ENCODE data around the gene FILIP1L.

Gene FILIP1L

GRCh38 chr3:99817437-99818240 is 296.7 kb downstream of the FILIP1L start, which contains the start of gene CMSS1:
Gene CMSS1 (plus strand): TSS chr3:99817862.
- Histone ChIP-seq H3K9ac (ENCODE audit: low read length) (peak within 1 kb of the TSS; percentile 60), H3K4me3 (ENCODE audit: insufficient read depth, low read length, poor library complexity, severe bottlenecking) (peak within 1 kb of the TSS; percentile 64), H3K36me3 (ENCODE audit: low read length) (no peaks in the 10 kb centered on the region), H3K27ac (ENCODE audit: low read depth, low read length) (peak within 1 kb of the TSS; percentile 53), H4K20me1 (ENCODE audit: low read depth, low read length) (no peaks in the 10 kb centered on the region), H3K79me2 (ENCODE audit: insufficient read depth, low read length) (peaks cover 33% of the 10 kb centered on the region; the same call in 1 of the 2 replicates), H3F3A (ENCODE audit: insufficient read depth) (no peaks in the 10 kb centered on the region), H3K4me2 (ENCODE audit: low read depth, low read length, poor library complexity, severe bottlenecking) (peak within 1 kb of the TSS; percentile 59), H3K9me2 (replicated peaks; ENCODE audit: insufficient read depth, low read length) (no peaks in the 10 kb centered on the region), H3K27me3 (ENCODE audit: low read length) (no peaks in the 10 kb centered on the region), H3K9me3 (ENCODE audit: insufficient read depth, low read length) (no peaks in the 10 kb centered on the region), H2AFZ (ENCODE audit: low read depth, low read length, severe bottlenecking) (peak within 1 kb of the TSS; percentile 72)
- TF ChIP-seq EZH2phosphoT487 (conservative IDR thresholded peaks at IDR 0.05; ENCODE audit: low read length) (no peak), CTCF (IDR thresholded peaks at IDR 0.05; ENCODE audit: insufficient read depth, low read length, poor library complexity, severe bottlenecking) (no peak)

- Histone ChIP-seq H3K9me2 (replicated peaks; ENCODE audit: insufficient read depth, low read length) (no peaks in the 10 kb centered on the region), H3K9ac (ENCODE audit: low read length) (peak overlapping the region; percentile 60), H4K20me1 (ENCODE audit: low read depth, low read length) (no peaks in the 10 kb centered on the region), H3K79me2 (ENCODE audit: insufficient read depth, low read length) (peaks cover 31% of the 10 kb centered on the region; the same call in 1 of the 2 replicates), H3F3A (ENCODE audit: insufficient read depth) (no peaks in the 10 kb centered on the region), H3K36me3 (ENCODE audit: low read length) (no peaks in the 10 kb centered on the region), H3K27ac (ENCODE audit: low read depth, low read length) (0 out of 2 replicates have a peak overlapping the region, but pooled peaks have one; percentile 53), H3K9me3 (ENCODE audit: insufficient read depth, low read length) (no peaks in the 10 kb centered on the region), H3K4me3 (ENCODE audit: insufficient read depth, low read length, poor library complexity, severe bottlenecking) (peak overlapping the region; percentile 64), H2AFZ (ENCODE audit: low read depth, low read length, severe bottlenecking) (peak overlapping the region; percentile 72), H3K4me2 (ENCODE audit: low read depth, low read length, poor library complexity, severe bottlenecking) (peak overlapping the region; percentile 59), H3K27me3 (ENCODE audit: low read length) (no peaks in the 10 kb centered on the region)
- TF ChIP-seq EZH2phosphoT487 (conservative IDR thresholded peaks at IDR 0.05; ENCODE audit: low read length) (no peak), CTCF (IDR thresholded peaks at IDR 0.05; ENCODE audit: insufficient read depth, low read length, poor library complexity, severe bottlenecking) (no peak)
Measured at GRCh38 chr3:99817047-99817436, 297.3 kb downstream of the FILIP1L start.

- H4K20me1 ChIP-seq (ENCODE audit: low read depth, low read length), result no peaks in the 10 kb centered on the region
- H3K79me2 ChIP-seq (ENCODE audit: insufficient read depth, low read length), result no peaks in the 10 kb centered on the region
- H3K27ac ChIP-seq (ENCODE audit: low read depth, low read length), result no peak overlapping the region
- H2AFZ ChIP-seq (ENCODE audit: low read depth, low read length, severe bottlenecking), result no peak overlapping the region
- H3K27me3 ChIP-seq (ENCODE audit: low read length), result no peaks in the 10 kb centered on the region
- no peak overlapping the region for H3K4me2 ChIP-seq (ENCODE audit: low read depth, low read length, poor library complexity, severe bottlenecking)
- H3K9ac ChIP-seq (ENCODE audit: low read length), result no peak overlapping the region
- TF ChIP-seq CTCF (IDR thresholded peaks at IDR 0.05; ENCODE audit: insufficient read depth, low read length, poor library complexity, severe bottlenecking) (no peak), EZH2phosphoT487 (conservative IDR thresholded peaks at IDR 0.05; ENCODE audit: low read length) (no peak)
- H3F3A ChIP-seq (ENCODE audit: insufficient read depth), result no peaks in the 10 kb centered on the region
- no peaks in the 10 kb centered on the region for H3K36me3 ChIP-seq (ENCODE audit: low read length)
- no peak overlapping the region for H3K4me3 ChIP-seq (ENCODE audit: insufficient read depth, low read length, poor library complexity, severe bottlenecking)
- H3K9me2 ChIP-seq (replicated peaks; ENCODE audit: insufficient read depth, low read length), result no peaks in the 10 kb centered on the region
- H3K9me3 ChIP-seq (ENCODE audit: insufficient read depth, low read length), result peaks cover 14% of the 10 kb centered on the region; the same call in 1 of the 2 replicates
Measured at GRCh38 chr3:99810403-99810802, 303.9 kb downstream of the FILIP1L start.
